Activated T-cell treated with anti-CD3 and anti-CD28 coated beads, Interleukin-2, amount 50 U/mL, for 48 hours (primary cell): ENCODE data around the gene GSE1.

Experiments
- DNase-seq, 2 experiments: peaks; one replicate each; pipeline ENCODE4 v3.0.0-alpha.2; 2020

GSE1 gene

DNA sequence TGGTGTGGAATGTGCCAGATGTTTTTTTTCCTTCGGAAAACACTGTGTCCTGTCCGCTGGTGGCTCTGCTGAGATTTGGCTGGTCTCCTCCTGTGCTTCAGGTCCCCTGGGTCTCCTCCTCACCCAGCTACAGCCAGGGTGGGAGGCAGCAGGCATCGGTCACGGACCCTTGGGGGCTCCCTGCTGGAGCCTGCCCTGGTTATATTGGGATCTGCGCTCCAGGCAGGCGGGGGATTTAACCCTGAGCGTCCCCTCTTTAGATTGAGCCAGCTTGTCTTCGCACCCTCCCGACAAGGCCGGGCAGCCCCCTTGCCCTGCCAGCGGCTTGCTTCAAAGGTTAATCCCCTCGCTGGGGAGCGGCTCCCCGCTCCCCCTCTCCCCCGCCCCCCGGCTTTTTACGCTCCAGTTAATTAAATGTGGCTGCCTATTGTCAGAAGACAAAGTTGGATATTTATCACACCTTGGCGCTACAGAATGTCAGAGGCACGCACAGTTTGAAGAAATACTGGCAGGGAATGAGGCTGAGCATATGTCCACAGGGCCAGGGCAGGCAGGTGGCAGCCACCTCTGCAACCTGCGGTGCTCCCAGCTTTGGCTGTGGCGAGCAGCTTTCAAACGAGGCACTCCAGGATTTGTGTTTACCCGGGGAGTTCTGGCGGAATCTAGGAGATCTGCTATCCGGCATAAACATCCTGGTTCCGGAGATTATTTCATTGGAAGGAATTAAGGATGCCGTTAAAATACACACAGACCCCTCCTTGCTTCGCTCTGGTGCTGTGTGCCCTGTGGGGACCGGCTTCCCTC, 38.2 kb upstream of the GSE1 start:
- DNase-seq = no peak

GRCh38 chr16:85575920-85576319, 37.2 kb upstream of the GSE1 start:
- DNase-seq = no peak

- DNase-seq = no peak
Observed at GRCh38 chr16:85576944-85577343, 36.2 kb upstream of the GSE1 start.

- no peak for DNase-seq
Observed at GRCh38 chr16:85577899-85578598, 35.1 kb upstream of the GSE1 start.

GRCh38 chr16:85578599-85578948, 34.5 kb upstream of the GSE1 start:
- no peak for DNase-seq

- DNase-seq = no peak
Observed at GRCh38 chr16:85579191-85579590, 33.9 kb upstream of the GSE1 start.

DNA sequence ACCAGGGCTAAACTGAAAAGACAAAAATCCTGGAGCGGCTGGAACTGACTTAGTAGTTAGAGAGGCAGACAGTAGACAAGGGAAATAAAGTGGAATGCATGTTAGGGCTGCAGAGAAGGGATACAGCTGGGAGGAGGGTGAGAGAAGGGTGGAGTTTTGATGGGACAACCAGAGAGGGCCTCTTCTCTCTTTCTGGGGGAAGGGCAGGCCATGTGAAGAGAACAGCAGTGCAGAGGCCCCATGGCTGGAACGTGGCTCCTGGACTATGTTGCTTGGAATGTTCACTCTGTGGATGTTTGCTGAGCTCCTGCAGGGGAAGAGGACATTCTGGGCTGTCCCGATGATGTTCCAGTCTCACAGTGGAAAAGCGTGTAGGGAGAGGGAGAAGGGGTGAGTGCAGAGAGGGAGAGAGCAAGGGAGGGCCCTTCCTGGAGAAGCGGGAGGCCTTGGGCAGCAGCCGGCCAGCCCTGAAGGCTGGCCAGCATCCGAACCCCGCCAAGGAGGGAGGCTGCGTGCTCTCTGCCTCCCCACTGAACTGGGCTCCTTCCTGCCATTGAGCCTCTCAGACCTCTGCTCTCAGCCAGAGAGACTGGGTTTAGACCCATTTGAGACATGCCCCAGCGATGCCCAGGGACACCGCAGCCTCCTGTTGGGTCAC, 33.1 kb upstream of the GSE1 start:
- no peak for DNase-seq

DNA sequence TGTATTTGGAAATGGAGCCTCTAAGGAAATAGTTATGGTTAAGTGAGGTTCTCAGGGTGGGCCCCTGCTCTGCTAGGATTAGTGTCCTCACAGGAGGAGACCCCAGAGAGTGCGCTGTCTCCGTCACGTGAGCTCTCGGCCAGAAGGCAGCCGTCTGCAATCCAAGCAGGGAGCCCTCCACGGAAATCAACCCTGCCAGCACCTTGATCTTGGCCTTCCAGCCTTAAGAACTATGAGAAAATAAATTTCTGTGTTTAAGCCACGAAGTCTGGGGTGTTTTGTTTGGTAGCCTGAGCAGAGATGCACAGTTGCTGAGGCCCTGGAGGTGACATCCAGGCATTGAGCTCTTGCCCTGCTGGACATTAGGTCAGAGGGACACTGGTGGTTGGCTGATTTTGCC, 32.4 kb upstream of the GSE1 start:
- no peak for DNase-seq

- DNase-seq = no peak
Observed at GRCh38 chr16:85582229-85582991, 30.7 kb upstream of the GSE1 start.

GRCh38 chr16:85583491-85584181, 29.5 kb upstream of the GSE1 start:
- DNase-seq = peak in 1 of 2 experiments; percentile 31

GRCh38 chr16:85584267-85584666, 28.9 kb upstream of the GSE1 start:
- DNase-seq = no peak

DNA sequence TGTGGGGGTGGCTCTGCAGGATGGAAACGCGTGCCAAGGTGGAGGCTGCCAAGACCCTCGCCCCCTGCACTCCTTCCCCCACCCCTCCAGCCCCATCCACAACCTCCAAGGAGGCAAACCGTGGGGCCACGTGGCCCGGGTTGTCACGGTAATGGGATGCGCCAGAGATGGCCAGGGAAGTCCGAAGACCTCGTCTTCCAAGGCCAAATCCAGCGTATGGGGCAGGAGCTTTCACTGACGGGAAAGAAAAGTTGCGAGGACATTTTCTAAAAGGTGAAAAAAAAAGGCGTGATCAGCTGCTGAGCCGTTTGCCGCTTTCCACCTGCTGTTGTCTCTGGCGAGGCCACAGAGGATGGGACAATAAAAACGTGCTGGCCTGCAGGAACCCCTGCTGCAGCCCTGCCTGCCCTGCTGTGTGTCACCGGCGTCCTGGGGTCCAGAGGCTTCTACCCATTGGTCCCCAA, 28.3 kb upstream of the GSE1 start:
- no peak for DNase-seq

DNA sequence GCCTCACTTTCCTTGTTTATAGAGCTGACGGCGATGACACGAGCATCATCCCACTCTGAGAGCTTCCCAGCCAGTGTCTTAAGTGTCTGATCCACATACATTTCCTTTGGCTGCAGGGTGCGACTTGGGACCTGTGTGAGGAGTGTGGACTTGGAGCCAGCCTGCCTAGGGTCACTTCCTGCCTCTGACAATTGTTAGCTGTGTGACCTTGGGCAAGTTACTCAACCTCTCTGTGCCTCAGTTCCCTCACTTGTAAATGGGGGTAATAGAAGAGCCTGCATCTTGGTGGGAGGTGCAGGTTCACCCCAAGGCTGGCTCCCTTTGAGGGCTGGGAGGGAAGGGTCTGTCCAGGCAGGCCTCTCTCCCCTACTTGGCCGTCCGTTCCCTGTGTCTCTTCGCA, 27.4 kb upstream of the GSE1 start:
- DNase-seq = no peak

GRCh38 chr16:85586380-85587104, 26.6 kb upstream of the GSE1 start:
- no peak for DNase-seq

DNA sequence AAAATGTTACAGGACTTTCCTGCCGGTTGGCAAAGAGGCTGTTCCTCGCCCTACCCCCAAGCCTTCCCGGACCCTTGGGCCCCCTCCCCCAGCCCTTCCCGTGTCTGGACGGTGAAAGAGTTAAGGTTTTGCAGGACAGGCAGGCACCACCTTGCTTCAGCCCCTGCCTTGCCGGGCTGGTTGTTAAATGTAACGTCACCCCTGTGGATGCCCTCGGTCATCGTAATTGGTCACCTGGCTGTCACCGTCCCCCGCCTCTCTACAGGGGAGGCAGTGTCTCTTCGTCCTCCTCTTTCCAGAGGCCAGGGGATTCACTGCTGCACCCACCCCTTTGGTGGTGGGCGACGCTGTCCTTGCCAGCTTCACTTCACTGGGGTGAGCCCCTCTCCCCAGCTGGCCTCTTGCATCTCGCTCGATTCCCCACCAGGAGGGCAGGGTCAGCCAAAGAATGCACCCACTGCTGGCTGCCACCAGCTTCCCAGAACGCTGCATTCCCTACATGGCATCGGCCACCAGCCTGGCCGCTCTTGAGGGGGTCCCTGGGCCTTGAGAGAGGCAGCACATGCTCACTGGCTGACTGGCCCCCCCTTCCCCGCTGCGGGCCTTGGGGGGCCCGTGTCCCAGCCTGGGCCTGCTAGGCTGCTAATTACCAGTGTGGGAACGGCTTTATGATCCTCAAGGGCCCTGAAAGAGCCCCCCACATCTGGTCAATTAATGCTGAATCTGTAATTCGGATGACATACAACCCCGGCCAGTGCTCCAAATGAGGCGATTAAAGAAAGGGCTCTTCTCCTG, 25.2 kb upstream of the GSE1 start:
- DNase-seq = no peak

GRCh38 chr16:85588562-85589503, 24.3 kb upstream of the GSE1 start:
- no peak for DNase-seq

DNA sequence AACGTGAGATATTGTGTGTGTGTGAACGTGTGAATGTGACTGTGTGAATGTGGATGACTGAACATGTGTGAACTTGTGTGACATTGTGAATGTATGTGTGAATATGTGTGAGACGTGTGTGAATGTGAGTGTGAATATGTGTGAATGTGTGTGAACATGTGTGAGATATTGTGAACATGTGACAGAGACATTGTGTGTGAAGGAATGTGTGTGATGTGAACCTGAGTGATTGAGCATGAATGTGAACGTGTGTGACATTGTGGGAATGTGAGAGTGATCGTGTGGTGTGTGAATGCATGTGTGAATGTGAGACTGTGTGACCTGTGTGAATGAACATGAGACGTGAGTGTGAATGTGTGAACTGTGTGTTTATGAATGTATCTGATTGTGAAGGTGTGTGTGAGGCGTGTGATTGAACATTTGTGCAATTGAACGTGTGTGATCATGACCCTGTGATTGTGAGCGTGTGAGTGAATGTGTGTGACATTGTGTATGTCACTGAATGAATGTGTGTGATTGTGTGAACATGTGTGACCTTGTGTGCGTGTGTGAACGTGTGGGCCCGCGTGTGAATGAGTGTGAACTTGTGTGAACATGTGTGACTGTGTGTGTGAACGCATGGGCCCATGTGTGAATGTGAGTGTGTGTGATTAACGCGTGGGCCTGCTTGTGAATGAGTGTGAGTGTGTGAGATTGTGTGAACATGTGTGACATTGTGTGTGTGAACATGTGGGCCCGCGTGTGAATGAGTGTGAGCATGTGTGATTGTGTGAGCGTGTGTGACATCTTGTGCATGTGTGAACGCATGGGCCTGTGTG, 23.2 kb upstream of the GSE1 start:
- DNase-seq = no peak

DNA sequence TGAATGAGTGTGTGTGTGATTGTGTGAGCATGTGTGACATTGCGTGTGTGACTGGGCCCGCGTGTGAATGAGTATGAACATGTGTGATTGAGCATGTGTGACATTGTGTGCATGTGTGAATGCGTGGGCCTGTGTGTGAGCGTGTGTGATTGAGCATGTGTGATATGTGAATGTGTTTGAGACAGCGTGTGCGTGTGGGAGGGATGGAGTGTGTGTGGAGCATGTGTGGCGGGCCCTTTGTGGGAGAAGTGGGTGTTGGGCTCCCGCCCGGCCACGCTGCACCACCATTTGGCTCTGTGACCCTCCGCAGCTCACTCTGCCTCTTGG, 22.7 kb upstream of the GSE1 start:
- no peak for DNase-seq

DNA sequence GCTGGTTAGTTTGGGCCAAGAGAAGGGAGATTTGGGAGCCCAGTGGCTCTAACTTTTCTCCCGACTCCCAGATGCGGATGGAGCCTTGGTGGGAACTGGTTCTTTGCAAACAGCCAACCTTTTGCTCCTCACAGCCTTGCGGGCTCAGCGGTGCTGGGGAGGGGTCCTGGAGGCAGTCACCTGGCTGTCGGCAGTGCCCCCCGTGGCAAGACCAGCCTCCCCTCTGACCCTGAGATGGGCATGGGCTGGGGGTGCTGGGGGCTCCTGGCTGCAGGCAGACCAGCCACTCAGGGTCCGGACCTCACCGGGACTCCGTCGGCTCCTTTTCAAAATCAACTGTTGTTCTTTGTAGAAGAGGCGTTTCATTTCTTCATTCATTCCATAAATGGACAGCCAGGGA, 21.7 kb upstream of the GSE1 start:
- DNase-seq = no peak
